ENCODE data around the gene NOM1.

The NOM1 gene

GRCh38 chr7:157014635-157015555, 65.4 kb downstream of the NOM1 start:
- in situ Hi-C loops (cut with HindIII; ENCODE audit: low sequenced_read_pairs), result no loop called here

GRCh38 chr7:157016024-157016351, 66.5 kb downstream of the NOM1 start:
- in situ Hi-C loops (cut with HindIII; ENCODE audit: low sequenced_read_pairs), result no loop called here

- in situ Hi-C loops (cut with HindIII; ENCODE audit: low sequenced_read_pairs), result no loop called here
Measured at GRCh38 chr7:157016352-157017041, 67.0 kb downstream of the NOM1 start.

- in situ Hi-C loops (cut with HindIII; ENCODE audit: low sequenced_read_pairs), result no loop called here
Measured at GRCh38 chr7:157017149-157017548, 67.6 kb downstream of the NOM1 start.

GRCh38 chr7:157017603-157018327, 68.3 kb downstream of the NOM1 start:
- in situ Hi-C loops (cut with HindIII; ENCODE audit: low sequenced_read_pairs), result no loop called here

GRCh38 chr7:157018328-157018996, 69.0 kb downstream of the NOM1 start:
- in situ Hi-C loops (cut with HindIII; ENCODE audit: low sequenced_read_pairs), result no loop called here

- in situ Hi-C loops (cut with HindIII; ENCODE audit: low sequenced_read_pairs), result no loop called here
Measured at GRCh38 chr7:157018997-157019608, 69.6 kb downstream of the NOM1 start.

GRCh38 chr7:157019718-157020451, 70.4 kb downstream of the NOM1 start:
- in situ Hi-C loops (cut with HindIII; ENCODE audit: low sequenced_read_pairs), result no loop called here

GRCh38 chr7:157020514-157021070, 71.1 kb downstream of the NOM1 start:
- in situ Hi-C loops (cut with HindIII; ENCODE audit: low sequenced_read_pairs), result no loop called here

GRCh38 chr7:157021071-157021870, 71.8 kb downstream of the NOM1 start:
- in situ Hi-C loops (cut with HindIII; ENCODE audit: low sequenced_read_pairs), result no loop called here

GRCh38 chr7:157021871-157022680, 72.6 kb downstream of the NOM1 start:
- in situ Hi-C loops (cut with HindIII; ENCODE audit: low sequenced_read_pairs), result no loop called here

Data from endothelial cell of hepatic sinusoid (primary cell).